ENCODE results near the gene CAB39L. TPM values are rescaled to one million over a fixed set of nuclear protein-coding genes. Genes with fewer than 3 reads are reported as not detected.
A peak's percentile ranks its signal among the peaks of the same experiment; 100 is the strongest.

Gene CAB39L
- total and polyA plus RNA-seq, 2 donors (not counting 3 experiments of a cell fraction or from before 2014, with no cell fraction given), result 3.1 to 7.2 TPM

GRCh38 chr13:49308921-49309408 is 134.9 kb downstream of the CAB39L start:
- Histone ChIP-seq H3K79me2 (ENCODE audit: control insufficient read depth, insufficient read depth, low read length) (no peaks in the 10 kb centered on the region), H3K4me2 (ENCODE audit: insufficient read depth, low read length) (peak overlapping the region; percentile 75), H3K27ac (ENCODE audit: insufficient read depth, low read depth, low read length) (peak overlapping the region; percentile 13), H3K4me1 (ENCODE audit: control insufficient read depth, extremely low read depth, insufficient read depth, low read length) (peaks cover 14% of the 10 kb centered on the region), H3K9ac (replicated peaks; ENCODE audit: extremely low read depth, insufficient read depth, low read length) (peak overlapping the region; percentile 27), H3K4me3 (replicated peaks in 1 of 3; ENCODE audit: insufficient read depth in 1 of 3, low read depth in 1 of 3, low read length in 3 of 3) (no peak overlapping the region), H3K9me1 (replicated peaks; ENCODE audit: control insufficient read depth, extremely low read depth, insufficient read depth, low read length) (no peaks in the 10 kb centered on the region), H4K20me1 (replicated peaks; ENCODE audit: control insufficient read depth, extremely low read depth, insufficient read depth, low read length) (no peaks in the 10 kb centered on the region), H2AFZ (ENCODE audit: low read depth, low read length) (peak overlapping the region; percentile 18), H3K27me3 (ENCODE audit: control insufficient read depth in 2 of 2, insufficient read depth in 2 of 2, low read length in 2 of 2) (no peaks in the 10 kb centered on the region), H3K9me3 (replicated peaks; ENCODE audit: control insufficient read depth, insufficient read depth, low read length) (no peaks in the 10 kb centered on the region), H3K36me3 (ENCODE audit: control insufficient read depth in 2 of 2, extremely low read depth in 1 of 2, insufficient read depth in 2 of 2, low read length in 2 of 2) (no peaks in the 10 kb centered on the region)
- intact Hi-C loops (cut with micrococcal nuclease) (no loop called here), dilution Hi-C loops (cut with MboI; ENCODE audit: extremely low pct_ligation_motif_present, low sequenced_read_pairs) (no loop called here)
- ChIA-PET CTCF (interaction anchor here (0.7 to 2.3 kb wide), 2 partner anchors 128 to 298 kb away, joined by 4 to 6 read pairs; no protein-coding TSS in a partner anchor), POLR2A (no interaction called here)
- FAIRE-seq (peak; percentile 53), DNase-seq (ENCODE audit: low read depth, low spot score) (peak; percentile 57)
- no TSS peak for BruUV-seq (replicated peaks)
- TF ChIP-seq JUN (IDR thresholded peaks at IDR 0.05; ENCODE audit: borderline replicate concordance, insufficient read depth, insufficient read length, low read depth), result no peak
- no peak for TF ChIP-seq POLR2A (IDR thresholded peaks at IDR 0.05; ENCODE audit: low read depth, low read length)
- no peak for TF ChIP-seq GATA2 (IDR thresholded peaks at IDR 0.05; ENCODE audit: insufficient read depth, insufficient read length, low read depth, low read length)
- TF ChIP-seq EZH2 (IDR thresholded peaks at IDR 0.05; ENCODE audit: borderline replicate concordance, low read depth, low read length, severe bottlenecking), result no peak
- no peak for TF ChIP-seq POLR2AphosphoS5 (IDR thresholded peaks at IDR 0.05; ENCODE audit: insufficient read depth, low read depth, low read length)
- TF ChIP-seq FOS (IDR thresholded peaks at IDR 0.05; ENCODE audit: borderline replicate concordance, insufficient read depth, low read length), result no peak
- no peak for TF ChIP-seq MYC (IDR thresholded peaks at IDR 0.05; ENCODE audit: low read depth, low read length)
- TF ChIP-seq MAX (IDR thresholded peaks at IDR 0.05; ENCODE audit: insufficient read depth, insufficient read length), result no peak
- TF ChIP-seq CTCF (IDR thresholded peaks at IDR 0.05; ENCODE audit: extremely low read depth in 1 of 2, insufficient read depth in 1 of 2, low read depth in 1 of 2, low read length in 2 of 2), result no peak

Data from endothelial cell of umbilical vein (primary cell).